Smooth muscle cell (in vitro differentiated cells): ENCODE results near the gene GSTT4. TPM values are rescaled to one million over a fixed set of nuclear protein-coding genes. Genes with fewer than 3 reads are reported as not detected.
A peak's percentile ranks its signal among the peaks of the same experiment; 100 is the strongest.
"Not testable (repeated sequence)": the region's sequence is repeated elsewhere in the genome, so short reads cannot be mapped to it uniquely, and the experiment has no call there.

Source experiments
- DNase-seq: peaks from one replicate; lab custom pipeline; 2025; ENCODE audit not compliant: unreplicated experiment; lab: John Stamatoyannopoulos, UW
- H2AFZ ChIP-seq: fragments of 200-600 bp; sonication (generic); 2 replicates; pipeline ENCODE4 v1.6.0; 2016; ENCODE audit warnings: antibody characterized with exemption, low read depth, mild to moderate bottlenecking
- H3F3A ChIP-seq: fragments of 200-600 bp; sonication (generic); 2 replicates; pipeline ENCODE4 v1.6.0; 2017; ENCODE audit warnings: antibody characterized with exemption, low read depth
- H3K27ac ChIP-seq: fragments of 200-600 bp; sonication (generic); 2 replicates; pipeline ENCODE4 v1.5.1; 2016; ENCODE audit warnings: low read depth, mild to moderate bottlenecking
- H3K27me3 ChIP-seq: fragments of 200-600 bp; sonication (generic); 2 replicates; pipeline ENCODE4 v1.6.1; 2016; ENCODE audit warnings: low read depth, mild to moderate bottlenecking
- H3K36me3 ChIP-seq: fragments of 200-600 bp; sonication (generic); 2 replicates; pipeline ENCODE4 v1.5.1; 2016; ENCODE audit warnings: low read depth
- H3K4me1 ChIP-seq: fragments of 200-600 bp; sonication (generic); 2 replicates; pipeline ENCODE4 v1.5.1; 2016; ENCODE audit warnings: low read depth
- H3K4me2 ChIP-seq: fragments of 200-600 bp; sonication (generic); 2 replicates; pipeline ENCODE4 v1.6.0; 2016; ENCODE audit warnings: mild to moderate bottlenecking
- H3K4me3 ChIP-seq: fragments of 200-600 bp; sonication (generic); 2 replicates; pipeline ENCODE4 v1.5.1; 2016; ENCODE audit warnings: mild to moderate bottlenecking
- H3K79me2 ChIP-seq: fragments of 200-600 bp; sonication (generic); 2 replicates; pipeline ENCODE4 v1.6.0; 2016; ENCODE audit warnings: low read depth, mild to moderate bottlenecking
- H3K9ac ChIP-seq: fragments of 200-600 bp; sonication (generic); 2 replicates; pipeline ENCODE4 v1.6.0; 2016; ENCODE audit warnings: low read depth
- H3K9me3 ChIP-seq: fragments of 200-600 bp; sonication (generic); replicated peaks from 2 replicates; pipeline ENCODE4 v1.5.1; 2016; ENCODE audit warnings: low read depth
- H4K20me1 ChIP-seq: fragments of 200-600 bp; sonication (generic); 2 replicates; pipeline ENCODE4 v1.6.0; 2016; ENCODE audit warnings: low read depth
- CTCF ChIP-seq: fragments of 200-600 bp; sonication (generic); IDR thresholded peaks from 2 replicates; pipeline ENCODE4 v1.5.1; 2017; ENCODE audit warnings: borderline replicate concordance, mild to moderate bottlenecking, antibody characterized with exemption; ENCODE audit not compliant: insufficient read depth, poor library complexity, severe bottlenecking
- WGBS: methylation state at CpG from one replicate; pipeline ENCODE4 v1.1.7; 2016; ENCODE audit warnings: low lambda C conversion rate; 5-methylcytosine and 5-hydroxymethylcytosine counted together
- polyA plus RNA-seq: library from polyadenylated mRNA; unstranded; fragments of >200 nt; fragmentation: Nextera tagmentation; extraction: Ambion mirVana; gene quantifications from 2 replicates; pipeline ENCODE4 v1.2.1, GENCODE V29; 2016
- total RNA-seq: library from RNA; depleted of rRNA; stranded (reverse); fragments of >200 nt; gene quantifications from 2 replicates; pipeline ENCODE4 v1.2.3, GENCODE V29; 2014

GSTT4 gene
- total and polyA plus RNA-seq, 2 experiments from 2014 or later: not detected

- Histone ChIP-seq H3K4me3 (no peak overlapping the region), H4K20me1 (peaks cover 78% of the 10 kb centered on the region), H3K4me1 (no peaks in the 10 kb centered on the region), H3K9me3 (no peaks in the 10 kb centered on the region), H3K79me2 (no peaks in the 10 kb centered on the region), H3F3A (peaks cover 8% of the 10 kb centered on the region), H3K9ac (no peak overlapping the region), H3K27me3 (no peaks in the 10 kb centered on the region), H3K4me2 (no peak overlapping the region), H2AFZ (no peak overlapping the region), H3K27ac (no peak overlapping the region), H3K36me3 (no peaks in the 10 kb centered on the region)
- TF ChIP-seq CTCF: no peak
- no peak for DNase-seq
- WGBS: 96% methylated on average over 4 of the region's 4 CpGs
Observed at GRCh38 chr22:24043958-24044357, 38.7 kb upstream of the GSTT4 start.

- not testable (repeated sequence) for H3K4me3 ChIP-seq, H3K79me2 ChIP-seq, H3K9ac ChIP-seq, H3K4me1 ChIP-seq, H3K36me3 ChIP-seq, H3K9me3 ChIP-seq, DNase-seq, H3K27ac ChIP-seq, H3F3A ChIP-seq, H2AFZ ChIP-seq, H3K27me3 ChIP-seq
- WGBS: 88% methylated on average over 5 of the region's 5 CpGs
- Histone ChIP-seq H3K4me2 (peak overlapping the region; percentile 23), H4K20me1 (peaks cover 82% of the 10 kb centered on the region)
Observed at GRCh38 chr22:24043465-24043864, 38.2 kb upstream of the GSTT4 start.

- H3K36me3 ChIP-seq: no peaks in the 10 kb centered on the region
- no peaks in the 10 kb centered on the region for H3K27me3 ChIP-seq
- no peak overlapping the region for H3K27ac ChIP-seq
- H3K4me1 ChIP-seq: no peaks in the 10 kb centered on the region
- peaks cover 8% of the 10 kb centered on the region for H3F3A ChIP-seq
- DNase-seq: no peak
- H3K79me2 ChIP-seq: no peaks in the 10 kb centered on the region
- no peaks in the 10 kb centered on the region for H3K9me3 ChIP-seq
- H3K9ac ChIP-seq: no peak overlapping the region
- no peak overlapping the region for H3K4me2 ChIP-seq
- 98% methylated on average over 4 of the region's 4 CpGs for WGBS
- TF ChIP-seq CTCF: no peak
- H2AFZ ChIP-seq: no peak overlapping the region
- H3K4me3 ChIP-seq: no peak overlapping the region
- peaks cover 89% of the 10 kb centered on the region for H4K20me1 ChIP-seq
Observed at GRCh38 chr22:24040946-24041345, 35.7 kb upstream of the GSTT4 start.

GRCh38 chr22:24039046-24039445, 33.8 kb upstream of the GSTT4 start:
- Histone ChIP-seq H3K4me3 (no peak overlapping the region), H3K27me3 (no peaks in the 10 kb centered on the region), H3K36me3 (no peaks in the 10 kb centered on the region), H3K27ac (peak overlapping the region; percentile 47), H3K4me1 (no peaks in the 10 kb centered on the region), H3K9me3 (no peaks in the 10 kb centered on the region), H4K20me1 (peaks cover 95% of the 10 kb centered on the region), H2AFZ (no peak overlapping the region), H3F3A (peaks cover 8% of the 10 kb centered on the region), H3K9ac (no peak overlapping the region), H3K4me2 (no peak overlapping the region), H3K79me2 (peaks cover 3% of the 10 kb centered on the region)
- TF ChIP-seq CTCF: no peak
- 64% methylated on average over 6 of the region's 6 CpGs for WGBS
- DNase-seq: no peak
